GM18505 (cell line): Measurements from ENCODE around the gene ANKRD23.

Experiments
- ATAC-seq: cut with Tn5 transposase; IDR thresholded peaks from one replicate; pipeline ENCODE4 v1.9.1; 2021; ENCODE audit not compliant: unreplicated experiment
- POLR2A ChIP-seq: IDR thresholded peaks from 4 replicates; pipeline ENCODE4 v1.6.1; 2011; ENCODE audit warnings: borderline replicate concordance; ENCODE audit not compliant: insufficient read depth, insufficient read length; ENCODE audit errors: extremely low read depth

ANKRD23 gene

DNA sequence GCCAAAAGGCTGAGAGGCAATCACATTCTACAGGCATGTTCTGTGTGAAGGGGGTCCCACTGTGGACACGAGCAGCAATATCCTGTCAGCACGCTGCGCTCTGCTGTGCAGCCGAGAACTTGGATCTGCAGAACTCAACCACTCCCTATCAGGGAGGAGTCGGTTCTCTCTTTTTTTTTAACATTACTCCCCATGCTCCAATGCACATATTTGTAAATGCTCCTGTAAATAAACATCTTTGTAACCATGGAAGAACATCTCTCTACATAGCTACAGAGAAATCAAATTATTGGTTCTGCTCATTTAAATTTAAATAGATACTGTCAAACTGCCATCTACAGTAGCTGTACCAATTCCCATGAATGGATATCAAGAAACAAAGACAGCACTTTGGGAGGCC lies 3.0 kb upstream of the ANKRD23 start:
- no peak for TF ChIP-seq POLR2A
- ATAC-seq = no peak

- ATAC-seq = no peak
- no peak for TF ChIP-seq POLR2A
Measured at GRCh38 chr2:96844405-96844808, 586 bp upstream of the ANKRD23 start.

DNA sequence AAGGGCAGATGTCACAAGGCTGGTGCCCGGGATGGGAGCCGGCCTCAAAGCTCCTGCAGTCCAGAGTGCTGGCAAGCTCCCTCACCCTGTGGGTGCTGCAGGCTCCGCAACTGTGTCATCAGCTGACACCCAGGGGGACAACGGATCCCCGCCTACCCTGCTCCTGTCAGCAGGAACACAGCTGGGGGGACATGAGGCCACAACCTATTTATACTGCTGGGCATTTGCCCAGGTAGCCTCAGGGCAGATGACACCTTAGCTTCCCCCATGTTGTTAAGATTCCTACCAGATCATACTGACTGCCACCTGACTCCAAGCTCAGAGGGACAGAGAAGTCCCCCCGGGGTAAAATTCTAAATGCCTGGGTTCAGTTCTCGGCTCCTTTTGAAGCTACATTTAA lies 1.2 kb downstream of the ANKRD23 start:
- no peak for ATAC-seq
- TF ChIP-seq POLR2A = no peak

DNA sequence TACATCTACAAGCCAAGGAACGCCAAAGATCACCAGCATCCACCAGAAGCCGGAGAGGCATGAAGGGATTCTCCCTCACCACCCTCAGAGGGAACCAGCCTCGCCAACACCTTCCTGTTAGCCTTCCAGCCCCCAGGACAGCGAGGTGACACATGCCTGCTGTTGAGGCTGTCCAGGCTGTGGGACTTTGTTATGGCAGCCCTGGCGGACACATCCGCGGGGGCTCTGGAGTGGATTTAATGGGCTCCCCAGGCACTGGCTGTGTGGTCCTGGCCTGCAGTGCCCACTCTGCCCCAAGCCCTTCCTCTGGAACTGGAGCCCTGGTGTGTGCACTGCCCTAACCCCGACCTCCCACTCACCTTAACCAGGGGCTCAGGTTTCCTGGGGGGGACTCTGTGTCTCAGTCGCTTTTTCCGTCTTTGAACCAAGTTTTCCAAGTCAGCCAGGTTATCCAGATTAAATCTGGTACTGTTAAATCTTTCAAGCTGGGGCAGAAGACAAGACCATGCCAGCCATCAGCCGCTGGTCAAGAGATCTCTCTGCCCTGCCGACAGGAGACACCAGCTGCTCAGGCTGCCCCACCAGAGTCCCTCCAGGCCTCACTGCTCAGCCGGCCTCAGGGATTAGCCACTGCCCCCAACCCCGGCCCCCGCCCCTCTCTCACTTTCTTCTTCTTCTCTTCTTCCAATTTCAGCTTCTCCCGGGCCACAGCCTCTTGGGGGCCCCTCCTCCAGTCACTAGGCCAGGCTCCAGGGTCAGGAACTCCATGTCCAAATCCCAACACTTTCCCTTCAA lies 1.9 kb downstream of the ANKRD23 start:
- no peak for ATAC-seq
- no peak for TF ChIP-seq POLR2A

- ATAC-seq = no peak
- no peak for TF ChIP-seq POLR2A
Measured at GRCh38 chr2:96839875-96840850, 3.7 kb downstream of the ANKRD23 start.

DNA sequence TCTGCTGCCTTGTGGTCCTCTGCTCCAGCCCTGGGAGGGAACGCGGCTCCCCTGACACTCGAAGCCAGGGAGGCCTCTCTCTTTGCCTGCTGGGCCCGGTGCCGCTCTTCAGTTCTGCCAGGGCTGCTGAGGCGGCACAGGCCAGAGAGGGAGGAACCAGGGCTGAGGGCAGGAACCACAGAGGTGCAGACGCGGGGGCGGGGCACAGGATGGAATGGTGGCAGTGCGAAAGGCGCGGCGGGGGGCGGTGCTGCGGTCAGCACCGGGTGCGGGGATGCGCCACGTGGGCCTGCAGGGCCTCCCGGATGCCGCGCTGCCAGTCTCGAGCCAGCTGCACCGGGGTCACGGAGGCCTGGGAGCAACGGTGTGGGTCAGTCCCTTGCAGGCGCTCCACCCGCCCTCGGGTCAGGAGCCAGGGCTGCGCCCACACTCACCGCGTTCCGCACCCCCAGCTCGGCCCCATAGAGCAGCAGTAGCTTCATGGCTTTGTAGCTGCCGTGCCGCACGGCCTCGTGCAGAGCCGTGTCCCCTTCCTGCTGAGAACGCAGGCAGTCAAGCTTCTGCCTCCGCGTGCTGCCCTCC lies 4.4 kb downstream of the ANKRD23 start:
- ATAC-seq = peak; percentile 67
- TF ChIP-seq POLR2A = no peak

GRCh38 chr2:96838345-96839292 lies 5.2 kb downstream of the ANKRD23 start:
- ATAC-seq = peak; percentile 8
- no peak for TF ChIP-seq POLR2A

- ATAC-seq = no peak
Measured at GRCh38 chr2:96837575-96837974, 6.2 kb downstream of the ANKRD23 start.

GRCh38 chr2:96835830-96836229 lies 8.0 kb downstream of the ANKRD23 start:
- no peak for ATAC-seq
- TF ChIP-seq POLR2A = no peak

More at GRCh38 chr2:96837575-96837974, 6.2 kb downstream of the ANKRD23 start:
- TF ChIP-seq POLR2A = no peak

DNA sequence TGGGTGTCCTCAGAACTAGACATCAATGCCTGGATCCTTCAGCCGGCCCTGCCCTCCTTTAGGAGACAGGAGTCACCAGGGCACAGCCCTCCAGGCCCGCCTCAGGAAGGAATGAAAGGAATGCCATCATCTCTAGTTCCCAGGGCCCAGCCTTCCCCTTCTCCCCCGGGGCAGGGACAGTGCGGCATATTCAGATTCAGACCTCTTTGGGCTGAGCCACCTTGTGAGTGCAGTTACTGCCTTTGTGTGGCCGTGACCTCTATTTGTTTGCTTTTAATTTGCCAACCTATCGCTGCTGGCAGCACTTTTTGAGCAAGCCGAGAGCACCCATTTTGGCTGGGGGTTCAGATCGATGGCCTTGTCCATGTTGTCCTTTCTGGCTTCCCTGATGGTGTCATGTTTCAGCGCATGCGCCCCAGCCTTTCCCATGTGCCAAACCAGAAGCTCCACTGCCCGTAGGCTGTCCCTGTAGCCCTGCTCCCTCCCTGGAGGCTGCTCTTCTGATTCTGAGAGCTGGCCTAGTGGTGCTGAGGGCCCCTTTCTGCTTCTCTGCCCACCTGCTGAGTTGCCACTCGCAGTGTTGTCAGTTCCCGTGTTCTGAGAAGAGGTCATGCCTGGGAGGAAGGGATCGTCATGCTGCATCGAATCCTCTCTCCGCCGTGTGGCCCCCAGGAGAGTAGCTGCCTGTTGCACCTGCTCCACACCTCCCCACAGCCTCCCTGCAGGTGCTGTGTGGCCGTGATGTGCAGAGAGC lies 10.9 kb downstream of the ANKRD23 start:
- ATAC-seq = no peak
- no peak for TF ChIP-seq POLR2A

DNA sequence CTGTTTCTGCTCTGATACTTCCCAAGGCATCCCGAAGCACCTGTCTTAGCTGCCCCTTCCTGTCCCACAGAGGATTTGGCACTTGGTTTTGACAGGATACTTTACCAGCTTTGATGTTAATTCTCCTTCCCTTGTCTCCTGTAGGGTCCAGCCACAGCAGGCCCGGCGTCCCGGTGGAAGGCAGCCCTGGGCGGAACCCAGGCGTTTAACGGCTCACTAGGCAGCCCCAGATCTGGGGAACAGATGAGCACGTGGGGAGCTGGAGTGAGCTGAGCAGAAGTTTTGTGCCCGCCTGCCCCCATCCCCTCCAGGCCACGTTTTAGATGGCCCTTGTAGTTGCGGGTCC lies 11.4 kb downstream of the ANKRD23 start:
- TF ChIP-seq POLR2A = no peak
- ATAC-seq = no peak

DNA sequence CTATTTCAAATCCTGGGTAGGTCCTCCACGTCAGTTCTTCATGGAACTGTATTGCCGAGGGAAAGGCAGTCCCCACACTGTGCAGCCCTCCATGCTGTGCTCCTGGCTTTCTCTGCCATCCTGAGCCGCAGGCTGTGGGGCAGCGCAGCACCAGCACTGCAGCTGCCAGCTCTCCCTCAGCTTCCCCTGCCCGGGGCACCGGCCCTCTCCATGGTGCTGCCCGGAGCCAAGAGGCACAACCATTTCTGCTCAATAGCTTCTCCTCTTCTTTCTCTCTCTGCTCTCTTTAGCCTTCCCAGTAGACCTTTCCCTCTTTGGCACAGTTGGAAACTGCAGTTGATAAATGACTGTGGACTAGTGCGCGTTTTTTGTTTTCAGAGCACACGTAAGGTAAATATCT lies 12.1 kb downstream of the ANKRD23 start:
- TF ChIP-seq POLR2A = no peak
- no peak for ATAC-seq
